H1 (cell line): ENCODE results near the gene ASXL3. TPM values are rescaled to one million over a fixed set of nuclear protein-coding genes. Genes with fewer than 3 reads are reported as not detected.

Source experiments
- CHD2 ChIP-seq: IDR thresholded peaks from 2 replicates; pipeline ENCODE4 v1.6.1; 2012; ENCODE audit warnings: low read length, improper control_type of control experiment
- HDAC6 ChIP-seq: IDR thresholded peaks from one replicate; pipeline ENCODE4 v1.7.1; 2012; ENCODE audit warnings: low read depth, mild to moderate bottlenecking, inconsistent platforms, low read length, moderate library complexity
- SIN3A ChIP-seq, 2 experiments: IDR thresholded peaks in 1 of 2; conservative IDR thresholded peaks in 1 of 2; 2 replicates each; pipeline ENCODE4 v1.6.1; 2011 to 2012; ENCODE audit warnings: low read length in 2 of 2, improper control_type of control experiment in 1 of 2, low read depth in 1 of 2, mild to moderate bottlenecking in 1 of 2
- polyA plus RNA-seq, 7 experiments: library from polyadenylated mRNA; depleted of rRNA in 3 of 7; stranded (reverse) in 5 of 7; unstranded in 2 of 7; fragments of >200 nt in 5 of 7; fragments of 200-250 nt in 2 of 7; gene quantifications; 1 replicate in 5 of 7; 2 replicates in 1 of 7; 4 replicates in 1 of 7; pipeline versions ENCODE4 v1.2.1 to v1.2.3, GENCODE V29; 2011 to 2013; ENCODE audit warnings: missing spikeins in 2 of 7, mixed read lengths in 2 of 7
- total RNA-seq: library from RNA; stranded (reverse); fragmentation: NEBNext Ultra II Directional; extraction: Animal tissue kit (Norgen Biotek cat#: 25700); gene quantifications from 2 replicates; pipeline ENCODE4 v1.2.1, GENCODE V29; 2021

Gene ASXL3
- total and polyA plus RNA-seq, 2 of the 8 experiments (the other 6 are each of a cell fraction or from before 2014, with no cell fraction given), result 0.08 to 1.3 TPM

DNA sequence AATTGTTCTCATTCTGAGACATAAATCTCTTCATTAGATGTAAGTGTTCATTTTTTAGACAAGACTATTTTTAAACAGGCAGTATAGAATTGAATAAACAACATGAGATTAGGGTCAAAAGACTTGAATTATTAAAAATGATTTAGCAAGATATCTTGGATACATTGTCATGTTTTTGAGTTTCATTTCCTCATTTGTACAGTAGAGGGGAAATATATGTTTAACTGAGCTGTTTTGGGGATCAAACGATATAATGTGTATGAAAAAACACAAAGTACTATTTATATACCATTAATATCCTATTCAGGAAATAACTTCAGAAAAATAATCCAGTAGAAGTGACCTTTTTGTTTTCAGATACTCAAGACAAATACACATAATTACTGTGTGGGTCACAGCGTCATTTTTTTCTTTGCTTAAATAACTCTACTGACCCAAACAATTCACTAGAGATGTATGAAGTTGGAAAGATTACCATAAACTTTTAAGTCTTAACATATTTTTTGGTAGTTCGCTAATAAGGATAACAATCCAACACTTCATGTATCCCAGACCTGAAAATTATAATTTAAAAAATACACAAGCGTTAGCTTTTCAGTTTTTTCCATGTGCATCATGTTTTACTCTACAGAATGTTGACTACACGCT lies 896 bp upstream of the ASXL3 start (continued):
- TF ChIP-seq CHD2, result no peak
- no peak for TF ChIP-seq SIN3A (conservative IDR thresholded peaks at IDR 0.05 in 1 of 2, IDR thresholded peaks at IDR 0.05 in 1 of 2; ENCODE audit: low read depth in 1 of 2, low read length in 2 of 2)
- TF ChIP-seq HDAC6, result no peak
